ENCODE results near the gene LIN37.
A peak's percentile ranks its signal among the peaks of the same experiment; 100 is the strongest.

Gene LIN37

GRCh38 chr19:35736913-35737886 lies 11.2 kb upstream of the LIN37 start:
- no peak for DNase-seq

GRCh38 chr19:35738021-35738886 lies 10.1 kb upstream of the LIN37 start:
- DNase-seq, result no peak

GRCh38 chr19:35738887-35739229 lies 9.5 kb upstream of the LIN37 start:
- no peak for DNase-seq

- DNase-seq, result no peak
Measured at GRCh38 chr19:35739275-35740107, 8.9 kb upstream of the LIN37 start.

GRCh38 chr19:35740108-35740422 lies 8.3 kb upstream of the LIN37 start:
- no peak for DNase-seq

GRCh38 chr19:35740423-35741202 lies 7.8 kb upstream of the LIN37 start:
- DNase-seq, result peak; percentile 93

- no peak for DNase-seq
Measured at GRCh38 chr19:35741203-35741515, 7.2 kb upstream of the LIN37 start.

GRCh38 chr19:35742121-35742724 lies 6.2 kb upstream of the LIN37 start, which contains the start of gene IGFLR1:
TSS of gene IGFLR1 (minus strand) at chr19:35742452. CDS start at chr19:35741180, 1,272 bp downstream.
- DNase-seq, result peak; percentile 58 to 71

GRCh38 chr19:35743640-35744429 lies 4.5 kb upstream of the LIN37 start:
- no peak for DNase-seq

- DNase-seq, result peak; percentile 82 to 88
Measured at GRCh38 chr19:35744430-35745327, 3.7 kb upstream of the LIN37 start.

- DNase-seq, result peak; percentile 89
Measured at GRCh38 chr19:35745328-35746086, 2.9 kb upstream of the LIN37 start, which contains the start of the genes PSENEN and U2AF1L4. TSS of gene PSENEN (plus strand) at chr19:35745651. CDS start at chr19:35745931, 280 bp downstream. TSS of gene U2AF1L4 (minus strand) at chr19:35745418. CDS start at chr19:35745391, 27 bp downstream.

GRCh38 chr19:35746087-35746462 lies 2.3 kb upstream of the LIN37 start:
- no peak for DNase-seq

GRCh38 chr19:35746531-35746930 lies 1.8 kb upstream of the LIN37 start:
- DNase-seq, result no peak

- no peak for DNase-seq
Measured at GRCh38 chr19:35750167-35750566, 1.8 kb downstream of the LIN37 start.

GRCh38 chr19:35751839-35752745 lies 3.7 kb downstream of the LIN37 start:
- DNase-seq, result no peak

- no peak for DNase-seq
Measured at GRCh38 chr19:35752746-35753350, 4.5 kb downstream of the LIN37 start.

Measured in stimulated activated CD4-positive, alpha-beta T cell treated with anti-CD3 and anti-CD28 coated beads, Interleukin-2, amount 100 ng/mL, for 48 hours (primary cell).